ENCODE measurements around the gene UTF1. TPM values are rescaled to one million over a fixed set of nuclear protein-coding genes. Genes with fewer than 3 reads are reported as not detected.

The UTF1 gene
- total and polyA plus RNA-seq, 2 experiments from 2014 or later = 12.2 to 51.4 TPM

DNA sequence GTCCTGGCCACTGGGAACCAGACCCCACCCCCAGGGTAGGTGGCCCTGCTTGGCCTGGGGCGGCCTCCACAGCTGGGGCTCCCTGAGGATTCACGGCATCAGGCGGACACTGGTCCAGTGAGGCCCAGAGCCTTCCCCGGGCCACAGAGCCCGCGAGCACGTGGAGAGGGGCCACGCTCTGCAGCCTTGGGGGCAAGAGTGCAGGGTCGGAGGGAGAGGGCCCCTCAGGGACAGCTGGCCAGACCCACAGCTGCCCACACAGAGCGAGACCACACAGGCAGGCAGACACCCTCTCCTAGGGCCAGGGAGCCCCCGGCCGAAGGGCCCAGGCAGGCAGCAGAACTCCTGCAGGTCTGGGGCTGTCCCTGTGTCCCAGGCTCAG lies 18.3 kb downstream of the UTF1 start:
- no peak overlapping the region for H3K27ac Mint-ChIP-seq
- H3K4me1 Mint-ChIP-seq = peaks cover 17% of the 10 kb centered on the region
- no peaks in the 10 kb centered on the region for H3K9me2 ChIP-seq (ENCODE audit: insufficient read depth)
- no peak for DNase-seq (ENCODE audit: low spot score)
- no peak overlapping the region for H3K4me2 ChIP-seq
- ATAC-seq = no peak
- peaks cover 11% of the 10 kb centered on the region; the same call in 1 of the 2 replicates for H3K4me1 ChIP-seq (ENCODE audit: insufficient read depth)
- TF ChIP-seq ZNF114 (CRISPR knock-in tag; IDR thresholded peaks at IDR 0.05) = no peak
- no peak for TF ChIP-seq STAT1 (IDR thresholded peaks at IDR 0.05; ENCODE audit: unreplicated experiment)
- TF ChIP-seq CREB1 (CRISPR knock-in tag; IDR thresholded peaks at IDR 0.05; ENCODE audit: low read depth) = no peak
- TF ChIP-seq, protein P1, sequence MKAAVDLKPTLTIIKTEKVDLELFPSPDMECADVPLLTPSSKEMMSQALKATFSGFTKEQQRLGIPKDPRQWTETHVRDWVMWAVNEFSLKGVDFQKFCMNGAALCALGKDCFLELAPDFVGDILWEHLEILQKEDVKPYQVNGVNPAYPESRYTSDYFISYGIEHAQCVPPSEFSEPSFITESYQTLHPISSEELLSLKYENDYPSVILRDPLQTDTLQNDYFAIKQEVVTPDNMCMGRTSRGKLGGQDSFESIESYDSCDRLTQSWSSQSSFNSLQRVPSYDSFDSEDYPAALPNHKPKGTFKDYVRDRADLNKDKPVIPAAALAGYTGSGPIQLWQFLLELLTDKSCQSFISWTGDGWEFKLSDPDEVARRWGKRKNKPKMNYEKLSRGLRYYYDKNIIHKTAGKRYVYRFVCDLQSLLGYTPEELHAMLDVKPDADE (IDR thresholded peaks at IDR 0.05) = no peak
- TF ChIP-seq, protein P2, sequence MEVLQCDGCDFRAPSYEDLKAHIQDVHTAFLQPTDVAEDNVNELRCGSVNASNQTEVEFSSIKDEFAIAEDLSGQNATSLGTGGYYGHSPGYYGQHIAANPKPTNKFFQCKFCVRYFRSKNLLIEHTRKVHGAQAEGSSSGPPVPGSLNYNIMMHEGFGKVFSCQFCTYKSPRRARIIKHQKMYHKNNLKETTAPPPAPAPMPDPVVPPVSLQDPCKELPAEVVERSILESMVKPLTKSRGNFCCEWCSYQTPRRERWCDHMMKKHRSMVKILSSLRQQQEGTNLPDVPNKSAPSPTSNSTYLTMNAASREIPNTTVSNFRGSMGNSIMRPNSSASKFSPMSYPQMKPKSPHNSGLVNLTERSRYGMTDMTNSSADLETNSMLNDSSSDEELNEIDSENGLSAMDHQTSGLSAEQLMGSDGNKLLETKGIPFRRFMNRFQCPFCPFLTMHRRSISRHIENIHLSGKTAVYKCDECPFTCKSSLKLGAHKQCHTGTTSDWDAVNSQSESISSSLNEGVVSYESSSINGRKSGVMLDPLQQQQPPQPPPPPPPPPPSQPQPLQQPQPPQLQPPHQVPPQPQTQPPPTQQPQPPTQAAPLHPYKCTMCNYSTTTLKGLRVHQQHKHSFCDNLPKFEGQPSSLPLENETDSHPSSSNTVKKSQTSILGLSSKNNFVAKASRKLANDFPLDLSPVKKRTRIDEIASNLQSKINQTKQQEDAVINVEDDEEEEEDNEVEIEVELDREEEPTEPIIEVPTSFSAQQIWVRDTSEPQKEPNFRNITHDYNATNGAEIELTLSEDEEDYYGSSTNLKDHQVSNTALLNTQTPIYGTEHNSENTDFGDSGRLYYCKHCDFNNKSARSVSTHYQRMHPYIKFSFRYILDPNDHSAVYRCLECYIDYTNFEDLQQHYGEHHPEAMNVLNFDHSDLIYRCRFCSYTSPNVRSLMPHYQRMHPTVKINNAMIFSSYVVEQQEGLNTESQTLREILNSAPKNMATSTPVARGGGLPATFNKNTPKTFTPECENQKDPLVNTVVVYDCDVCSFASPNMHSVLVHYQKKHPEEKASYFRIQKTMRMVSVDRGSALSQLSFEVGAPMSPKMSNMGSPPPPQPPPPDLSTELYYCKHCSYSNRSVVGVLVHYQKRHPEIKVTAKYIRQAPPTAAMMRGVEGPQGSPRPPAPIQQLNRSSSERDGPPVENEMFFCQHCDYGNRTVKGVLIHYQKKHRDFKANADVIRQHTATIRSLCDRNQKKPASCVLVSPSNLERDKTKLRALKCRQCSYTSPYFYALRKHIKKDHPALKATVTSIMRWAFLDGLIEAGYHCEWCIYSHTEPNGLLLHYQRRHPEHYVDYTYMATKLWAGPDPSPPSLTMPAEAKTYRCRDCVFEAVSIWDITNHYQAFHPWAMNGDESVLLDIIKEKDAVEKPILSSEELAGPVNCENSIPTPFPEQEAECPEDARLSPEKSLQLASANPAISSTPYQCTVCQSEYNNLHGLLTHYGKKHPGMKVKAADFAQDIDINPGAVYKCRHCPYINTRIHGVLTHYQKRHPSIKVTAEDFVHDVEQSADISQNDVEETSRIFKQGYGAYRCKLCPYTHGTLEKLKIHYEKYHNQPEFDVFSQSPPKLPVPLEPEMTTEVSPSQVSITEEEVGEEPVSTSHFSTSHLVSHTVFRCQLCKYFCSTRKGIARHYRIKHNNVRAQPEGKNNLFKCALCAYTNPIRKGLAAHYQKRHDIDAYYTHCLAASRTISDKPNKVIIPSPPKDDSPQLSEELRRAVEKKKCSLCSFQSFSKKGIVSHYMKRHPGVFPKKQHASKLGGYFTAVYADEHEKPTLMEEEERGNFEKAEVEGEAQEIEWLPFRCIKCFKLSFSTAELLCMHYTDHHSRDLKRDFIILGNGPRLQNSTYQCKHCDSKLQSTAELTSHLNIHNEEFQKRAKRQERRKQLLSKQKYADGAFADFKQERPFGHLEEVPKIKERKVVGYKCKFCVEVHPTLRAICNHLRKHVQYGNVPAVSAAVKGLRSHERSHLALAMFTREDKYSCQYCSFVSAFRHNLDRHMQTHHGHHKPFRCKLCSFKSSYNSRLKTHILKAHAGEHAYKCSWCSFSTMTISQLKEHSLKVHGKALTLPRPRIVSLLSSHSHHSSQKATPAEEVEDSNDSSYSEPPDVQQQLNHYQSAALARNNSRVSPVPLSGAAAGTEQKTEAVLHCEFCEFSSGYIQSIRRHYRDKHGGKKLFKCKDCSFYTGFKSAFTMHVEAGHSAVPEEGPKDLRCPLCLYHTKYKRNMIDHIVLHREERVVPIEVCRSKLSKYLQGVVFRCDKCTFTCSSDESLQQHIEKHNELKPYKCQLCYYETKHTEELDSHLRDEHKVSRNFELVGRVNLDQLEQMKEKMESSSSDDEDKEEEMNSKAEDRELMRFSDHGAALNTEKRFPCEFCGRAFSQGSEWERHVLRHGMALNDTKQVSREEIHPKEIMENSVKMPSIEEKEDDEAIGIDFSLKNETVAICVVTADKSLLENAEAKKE (CRISPR knock-in tag; IDR thresholded peaks at IDR 0.05) = no peak
- TF ChIP-seq, protein P3, sequence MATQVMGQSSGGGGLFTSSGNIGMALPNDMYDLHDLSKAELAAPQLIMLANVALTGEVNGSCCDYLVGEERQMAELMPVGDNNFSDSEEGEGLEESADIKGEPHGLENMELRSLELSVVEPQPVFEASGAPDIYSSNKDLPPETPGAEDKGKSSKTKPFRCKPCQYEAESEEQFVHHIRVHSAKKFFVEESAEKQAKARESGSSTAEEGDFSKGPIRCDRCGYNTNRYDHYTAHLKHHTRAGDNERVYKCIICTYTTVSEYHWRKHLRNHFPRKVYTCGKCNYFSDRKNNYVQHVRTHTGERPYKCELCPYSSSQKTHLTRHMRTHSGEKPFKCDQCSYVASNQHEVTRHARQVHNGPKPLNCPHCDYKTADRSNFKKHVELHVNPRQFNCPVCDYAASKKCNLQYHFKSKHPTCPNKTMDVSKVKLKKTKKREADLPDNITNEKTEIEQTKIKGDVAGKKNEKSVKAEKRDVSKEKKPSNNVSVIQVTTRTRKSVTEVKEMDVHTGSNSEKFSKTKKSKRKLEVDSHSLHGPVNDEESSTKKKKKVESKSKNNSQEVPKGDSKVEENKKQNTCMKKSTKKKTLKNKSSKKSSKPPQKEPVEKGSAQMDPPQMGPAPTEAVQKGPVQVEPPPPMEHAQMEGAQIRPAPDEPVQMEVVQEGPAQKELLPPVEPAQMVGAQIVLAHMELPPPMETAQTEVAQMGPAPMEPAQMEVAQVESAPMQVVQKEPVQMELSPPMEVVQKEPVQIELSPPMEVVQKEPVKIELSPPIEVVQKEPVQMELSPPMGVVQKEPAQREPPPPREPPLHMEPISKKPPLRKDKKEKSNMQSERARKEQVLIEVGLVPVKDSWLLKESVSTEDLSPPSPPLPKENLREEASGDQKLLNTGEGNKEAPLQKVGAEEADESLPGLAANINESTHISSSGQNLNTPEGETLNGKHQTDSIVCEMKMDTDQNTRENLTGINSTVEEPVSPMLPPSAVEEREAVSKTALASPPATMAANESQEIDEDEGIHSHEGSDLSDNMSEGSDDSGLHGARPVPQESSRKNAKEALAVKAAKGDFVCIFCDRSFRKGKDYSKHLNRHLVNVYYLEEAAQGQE (IDR thresholded peaks at IDR 0.05; ENCODE audit: unreplicated experiment) = no peak
- no peak for TF ChIP-seq EZH2 (IDR thresholded peaks at IDR 0.05; ENCODE audit: low read depth, unreplicated experiment)
- TF ChIP-seq, protein P4, sequence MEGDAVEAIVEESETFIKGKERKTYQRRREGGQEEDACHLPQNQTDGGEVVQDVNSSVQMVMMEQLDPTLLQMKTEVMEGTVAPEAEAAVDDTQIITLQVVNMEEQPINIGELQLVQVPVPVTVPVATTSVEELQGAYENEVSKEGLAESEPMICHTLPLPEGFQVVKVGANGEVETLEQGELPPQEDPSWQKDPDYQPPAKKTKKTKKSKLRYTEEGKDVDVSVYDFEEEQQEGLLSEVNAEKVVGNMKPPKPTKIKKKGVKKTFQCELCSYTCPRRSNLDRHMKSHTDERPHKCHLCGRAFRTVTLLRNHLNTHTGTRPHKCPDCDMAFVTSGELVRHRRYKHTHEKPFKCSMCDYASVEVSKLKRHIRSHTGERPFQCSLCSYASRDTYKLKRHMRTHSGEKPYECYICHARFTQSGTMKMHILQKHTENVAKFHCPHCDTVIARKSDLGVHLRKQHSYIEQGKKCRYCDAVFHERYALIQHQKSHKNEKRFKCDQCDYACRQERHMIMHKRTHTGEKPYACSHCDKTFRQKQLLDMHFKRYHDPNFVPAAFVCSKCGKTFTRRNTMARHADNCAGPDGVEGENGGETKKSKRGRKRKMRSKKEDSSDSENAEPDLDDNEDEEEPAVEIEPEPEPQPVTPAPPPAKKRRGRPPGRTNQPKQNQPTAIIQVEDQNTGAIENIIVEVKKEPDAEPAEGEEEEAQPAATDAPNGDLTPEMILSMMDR (conservative IDR thresholded peaks at IDR 0.05; ENCODE audit: low read depth in 2 of 2) = no peak
- no peak for TF ChIP-seq NANOG (IDR thresholded peaks at IDR 0.05; ENCODE audit: borderline replicate concordance)
- no peak for TF ChIP-seq EZH2phosphoT487 (IDR thresholded peaks at IDR 0.05; ENCODE audit: unreplicated experiment)
- no peak for TF ChIP-seq POLR2AphosphoS5 (IDR thresholded peaks at IDR 0.05; ENCODE audit: low read depth)
- no peak for TF ChIP-seq JUNB (IDR thresholded peaks at IDR 0.05; ENCODE audit: unreplicated experiment)
- no peaks in the 10 kb centered on the region for H4K20me1 ChIP-seq (replicated peaks; ENCODE audit: insufficient read depth)
- no peaks in the 10 kb centered on the region for H3K27me3 ChIP-seq (ENCODE audit: insufficient read depth)
- H3K4me3 Mint-ChIP-seq = no peak overlapping the region
- no peaks in the 10 kb centered on the region for H3K36me3 Mint-ChIP-seq (ENCODE audit: low read depth)
- no peaks in the 10 kb centered on the region for H3F3A ChIP-seq (replicated peaks; ENCODE audit: low read depth)
- H3K9me3 Mint-ChIP-seq = no peaks in the 10 kb centered on the region
- H3K36me3 ChIP-seq (ENCODE audit: insufficient read depth) = no peaks in the 10 kb centered on the region
- H3K27me3 Mint-ChIP-seq (ENCODE audit: insufficient read depth, low read depth, poor library complexity) = peaks cover 17% of the 10 kb centered on the region
- H2AFZ ChIP-seq = no peak overlapping the region
- no peaks in the 10 kb centered on the region for H3K79me2 ChIP-seq (replicated peaks; ENCODE audit: insufficient read depth)
- no peak overlapping the region for H3K4me3 ChIP-seq
- no peak overlapping the region for H3K27ac ChIP-seq (ENCODE audit: low read depth)

Measured in GM23338 (cell line).